Sigmoid colon (tissue), 4 donors: ENCODE data around the gene CFAP46.

Experiments
- EP300 ChIP-seq, 4 donors: sonication (generic); formaldehyde crosslinking; IDR thresholded peaks; one replicate each; pipeline ENCODE4 v1.6.1; 2017; ENCODE audit warnings: antibody characterized with exemption in 4 of 4
- POLR2A ChIP-seq, 2 donors: fragments of 450-650 bp; IDR thresholded peaks; one replicate each; pipeline ENCODE4 v1.6.1; 2016; ENCODE audit warnings: antibody characterized with exemption in 2 of 2, mild to moderate bottlenecking in 2 of 2, moderate library complexity in 2 of 2
- TF ChIP-seq, protein P1 (sequence below), 4 experiments: fragments of 450-650 bp in 3 of 4; fragments of 200-600 bp in 1 of 4; IDR thresholded peaks; one replicate each; pipeline ENCODE4 v1.5.1; 2016 to 2019; ENCODE audit warnings: antibody characterized with exemption in 4 of 4, mild to moderate bottlenecking in 3 of 4, moderate library complexity in 2 of 4

DNA sequence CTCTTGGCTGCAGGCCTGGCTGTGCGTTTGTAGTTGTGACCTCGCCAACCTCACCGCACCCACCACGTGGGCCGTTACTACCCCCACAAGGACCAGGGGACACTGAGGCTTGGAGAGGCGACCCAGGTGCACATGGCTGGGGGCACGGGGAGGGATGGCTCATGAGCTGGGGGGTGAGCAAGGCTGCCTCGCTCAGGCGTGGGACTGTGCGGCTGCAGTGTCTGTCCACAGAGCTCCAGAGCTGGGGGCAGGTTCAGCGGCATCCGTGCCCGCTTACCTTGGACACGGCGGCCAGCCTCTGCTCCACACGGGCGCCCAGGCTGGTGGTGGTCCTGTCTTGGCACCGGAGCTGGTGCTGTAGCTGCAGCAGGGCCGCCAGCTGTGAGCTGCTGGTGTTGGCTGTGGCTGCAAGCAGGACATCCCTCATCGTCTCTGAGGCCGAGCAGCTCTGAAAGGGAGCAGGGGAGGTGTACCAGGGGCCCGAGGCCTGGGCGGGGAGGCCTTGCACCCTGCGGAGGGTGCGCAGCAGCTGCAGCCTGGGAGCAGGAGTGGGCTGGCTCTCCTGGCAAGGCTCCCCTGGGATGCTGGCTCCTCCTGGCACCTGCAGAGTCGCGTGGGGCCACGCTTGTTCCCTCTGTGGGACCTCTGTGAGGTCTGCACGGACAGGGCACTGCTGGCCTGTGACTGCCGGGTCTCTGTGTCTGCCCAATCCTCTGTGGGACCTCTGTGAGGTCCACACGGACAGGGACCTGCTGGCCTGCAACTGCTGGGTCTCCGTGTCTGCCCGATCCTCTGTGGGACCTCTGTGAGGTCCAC is 96.4 kb downstream of the CFAP46 start:
- TF ChIP-seq EP300 (IDR thresholded peaks at IDR 0.05) (no peak), POLR2A (IDR thresholded peaks at IDR 0.05) (no peak)
- TF ChIP-seq, protein P1, sequence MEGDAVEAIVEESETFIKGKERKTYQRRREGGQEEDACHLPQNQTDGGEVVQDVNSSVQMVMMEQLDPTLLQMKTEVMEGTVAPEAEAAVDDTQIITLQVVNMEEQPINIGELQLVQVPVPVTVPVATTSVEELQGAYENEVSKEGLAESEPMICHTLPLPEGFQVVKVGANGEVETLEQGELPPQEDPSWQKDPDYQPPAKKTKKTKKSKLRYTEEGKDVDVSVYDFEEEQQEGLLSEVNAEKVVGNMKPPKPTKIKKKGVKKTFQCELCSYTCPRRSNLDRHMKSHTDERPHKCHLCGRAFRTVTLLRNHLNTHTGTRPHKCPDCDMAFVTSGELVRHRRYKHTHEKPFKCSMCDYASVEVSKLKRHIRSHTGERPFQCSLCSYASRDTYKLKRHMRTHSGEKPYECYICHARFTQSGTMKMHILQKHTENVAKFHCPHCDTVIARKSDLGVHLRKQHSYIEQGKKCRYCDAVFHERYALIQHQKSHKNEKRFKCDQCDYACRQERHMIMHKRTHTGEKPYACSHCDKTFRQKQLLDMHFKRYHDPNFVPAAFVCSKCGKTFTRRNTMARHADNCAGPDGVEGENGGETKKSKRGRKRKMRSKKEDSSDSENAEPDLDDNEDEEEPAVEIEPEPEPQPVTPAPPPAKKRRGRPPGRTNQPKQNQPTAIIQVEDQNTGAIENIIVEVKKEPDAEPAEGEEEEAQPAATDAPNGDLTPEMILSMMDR (IDR thresholded peaks at IDR 0.05): no peak
